Loucy (cell line): ENCODE measurements around the gene NOXA1.

Experiments
- EZH2phosphoT487 ChIP-seq: fragments of 200-600 bp; IDR thresholded peaks from 2 replicates; pipeline ENCODE4 v1.6.1; 2018; ENCODE audit warnings: antibody characterized with exemption, mild to moderate bottlenecking, moderate library complexity, borderline replicate concordance
- TF ChIP-seq, protein P1 (sequence below): fragments of 200-600 bp; sonication (generic); conservative IDR thresholded peaks from 2 replicates; pipeline ENCODE4 v1.5.1; 2014; ENCODE audit warnings: mild to moderate bottlenecking, antibody characterized with exemption, low read length

DNA sequence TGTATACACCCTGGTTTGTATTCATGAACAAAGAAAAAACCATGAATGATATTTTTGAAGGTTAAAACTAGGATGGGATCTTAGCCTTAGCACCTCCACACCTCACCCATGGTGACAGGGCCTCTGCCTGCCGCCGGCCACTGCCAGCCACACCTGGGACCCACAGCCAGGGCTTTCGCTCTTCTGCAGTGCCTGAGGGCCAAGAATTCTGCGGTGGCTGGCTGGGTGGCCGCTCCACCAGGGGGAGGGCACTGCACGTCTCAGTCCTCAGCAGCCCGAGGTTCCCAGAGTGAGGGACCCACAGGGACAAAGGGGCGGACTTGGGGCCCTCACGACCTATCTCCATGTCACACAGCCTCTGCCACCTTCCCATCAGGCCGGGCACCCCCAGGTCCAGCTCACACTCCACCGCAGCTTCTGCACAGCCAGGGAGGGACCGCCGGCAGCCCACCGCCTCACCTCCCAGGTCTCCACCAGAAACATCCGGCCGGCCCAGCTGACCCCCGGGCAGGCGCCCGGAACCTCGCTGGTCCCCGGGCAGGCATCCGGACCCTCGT is 7.1 kb upstream of the NOXA1 start:
- TF ChIP-seq, protein P1, sequence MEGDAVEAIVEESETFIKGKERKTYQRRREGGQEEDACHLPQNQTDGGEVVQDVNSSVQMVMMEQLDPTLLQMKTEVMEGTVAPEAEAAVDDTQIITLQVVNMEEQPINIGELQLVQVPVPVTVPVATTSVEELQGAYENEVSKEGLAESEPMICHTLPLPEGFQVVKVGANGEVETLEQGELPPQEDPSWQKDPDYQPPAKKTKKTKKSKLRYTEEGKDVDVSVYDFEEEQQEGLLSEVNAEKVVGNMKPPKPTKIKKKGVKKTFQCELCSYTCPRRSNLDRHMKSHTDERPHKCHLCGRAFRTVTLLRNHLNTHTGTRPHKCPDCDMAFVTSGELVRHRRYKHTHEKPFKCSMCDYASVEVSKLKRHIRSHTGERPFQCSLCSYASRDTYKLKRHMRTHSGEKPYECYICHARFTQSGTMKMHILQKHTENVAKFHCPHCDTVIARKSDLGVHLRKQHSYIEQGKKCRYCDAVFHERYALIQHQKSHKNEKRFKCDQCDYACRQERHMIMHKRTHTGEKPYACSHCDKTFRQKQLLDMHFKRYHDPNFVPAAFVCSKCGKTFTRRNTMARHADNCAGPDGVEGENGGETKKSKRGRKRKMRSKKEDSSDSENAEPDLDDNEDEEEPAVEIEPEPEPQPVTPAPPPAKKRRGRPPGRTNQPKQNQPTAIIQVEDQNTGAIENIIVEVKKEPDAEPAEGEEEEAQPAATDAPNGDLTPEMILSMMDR, result no peak
- TF ChIP-seq EZH2phosphoT487, result no peak
